GM21737 (cell line): ENCODE data around the gene CACNA1C.
A peak's percentile ranks its signal among the peaks of the same experiment; 100 is the strongest.

ENCODE experiments used
- ATAC-seq: cut with Tn5 transposase; IDR thresholded peaks from one replicate; pipeline ENCODE4 v1.9.1; 2021; ENCODE audit warnings: mild to moderate bottlenecking, moderate library complexity; ENCODE audit not compliant: unreplicated experiment

The CACNA1C gene

GRCh38 chr12:2689879-2690278, 637.1 kb downstream of the CACNA1C start:
- ATAC-seq: no peak

- ATAC-seq: no peak
These were observed 637.7 kb downstream of the CACNA1C start for GRCh38 chr12:2690348-2691005.

- peak; percentile 24 for ATAC-seq
These were observed 638.2 kb downstream of the CACNA1C start for GRCh38 chr12:2691006-2691344.

- ATAC-seq: peak; percentile 67
These were observed 638.7 kb downstream of the CACNA1C start for GRCh38 chr12:2691345-2692071.

GRCh38 chr12:2692080-2692479, 639.3 kb downstream of the CACNA1C start:
- no peak for ATAC-seq

- no peak for ATAC-seq
These were observed 640.6 kb downstream of the CACNA1C start for GRCh38 chr12:2693244-2693860.

GRCh38 chr12:2693980-2694610, 641.3 kb downstream of the CACNA1C start:
- ATAC-seq: no peak

- ATAC-seq: no peak
These were observed 643.3 kb downstream of the CACNA1C start for GRCh38 chr12:2696136-2696535.

- ATAC-seq: no peak
These were observed 644.4 kb downstream of the CACNA1C start for GRCh38 chr12:2697057-2697800.

- ATAC-seq: no peak
These were observed 645.8 kb downstream of the CACNA1C start for GRCh38 chr12:2698566-2698965.

- ATAC-seq: no peak
These were observed 657.9 kb downstream of the CACNA1C start for GRCh38 chr12:2710701-2711100.

GRCh38 chr12:2719392-2719791, 666.6 kb downstream of the CACNA1C start:
- no peak for ATAC-seq

GRCh38 chr12:2722806-2723205, 670.0 kb downstream of the CACNA1C start:
- ATAC-seq: no peak

- ATAC-seq: no peak
These were observed 679.5 kb downstream of the CACNA1C start for GRCh38 chr12:2732290-2732689.

GRCh38 chr12:2733493-2734355, 680.9 kb downstream of the CACNA1C start:
- ATAC-seq: no peak

- no peak for ATAC-seq
These were observed 682.6 kb downstream of the CACNA1C start for GRCh38 chr12:2735432-2735831.

GRCh38 chr12:2737656-2738241, 685.0 kb downstream of the CACNA1C start:
- no peak for ATAC-seq

GRCh38 chr12:2739069-2739468, 686.3 kb downstream of the CACNA1C start:
- ATAC-seq: no peak

GRCh38 chr12:2739832-2740641, 687.2 kb downstream of the CACNA1C start:
- ATAC-seq: no peak
